Right lobe of liver (tissue), 6 donors: ENCODE measurements around the gene CEP192. TPM values are rescaled to one million over a fixed set of nuclear protein-coding genes. Genes with fewer than 3 reads are reported as not detected.

Experiments used
- ATAC-seq, 4 donors: fragments of 200-7000 bp; cut with Tn5 transposase; one replicate each; pipeline ENCODE4 v1.9.1; 2020; ENCODE audit warnings: mild to moderate bottlenecking in 4 of 4, moderate library complexity in 4 of 4
- DNase-seq, 3 donors: peaks; one replicate each; pipeline ENCODE4 v3.0.0-alpha.2; 2020
- H3K27ac ChIP-seq, 3 donors: fragments of 200-600 bp; one replicate each; pipeline ENCODE4 v1.8.0; 2022
- H3K27me3 ChIP-seq, 2 donors: fragments of 200-600 bp; one replicate each; pipeline ENCODE4 v1.8.0; 2022
- H3K36me3 ChIP-seq, 4 donors: fragments of 200-600 bp; sonication (generic) in 1 of 4; one replicate each; pipeline versions ENCODE4 v1.5.1 to v1.8.0; 2017 to 2022; ENCODE audit warnings: control low read depth in 1 of 4
- H3K4me1 ChIP-seq, 4 donors: fragments of 200-600 bp; sonication (generic) in 1 of 4; one replicate each; pipeline versions ENCODE4 v1.5.1 to v1.8.0; 2017 to 2022; ENCODE audit warnings: control low read depth in 1 of 4
- H3K4me3 ChIP-seq, 3 donors: fragments of 200-600 bp; one replicate each; pipeline ENCODE4 v1.8.0; 2022
- H3K9me3 ChIP-seq, 4 donors: fragments of 200-600 bp; sonication (generic) in 1 of 4; one replicate each; pipeline versions ENCODE4 v1.5.1 to v1.8.0; 2017 to 2022; ENCODE audit warnings: control low read depth in 1 of 4
- POLR2A ChIP-seq: fragments of 450-650 bp; IDR thresholded peaks from one replicate; pipeline ENCODE4 v1.6.1; 2017; ENCODE audit warnings: antibody characterized with exemption, mild to moderate bottlenecking
- WGBS: methylation state at CpG from one replicate; pipeline ENCODE4 v1.1.6; 2018; ENCODE audit warnings: low coverage, low lambda C conversion rate; ENCODE audit not compliant: insufficient coverage; ENCODE audit errors: missing lambda C conversion rate; 5-methylcytosine and 5-hydroxymethylcytosine counted together
- intact Hi-C, 2 donors: fragments of 100-400 bp; cut with DNase I; formaldehyde crosslinking; loops; one replicate each; pipeline versions ENCODE4 v1.11.2 to v1.14.1; 2022
- total RNA-seq, 6 experiments: library from RNA; depleted of rRNA in 2 of 6; stranded (reverse); fragments of >200 nt in 2 of 6; fragmentation: NEBNext Ultra II Directional in 3 of 6; extraction: Animal tissue kit (Norgen Biotek cat#: 25700) in 3 of 6; gene quantifications; one replicate each; pipeline versions ENCODE4 v1.1.0 to v1.2.4, GENCODE V29; 2016 to 2023
- TF ChIP-seq, protein P1 (sequence below), 4 donors: fragments of 200-600 bp in 3 of 4; fragments of 450-650 bp in 1 of 4; IDR thresholded peaks; one replicate each; pipeline versions ENCODE4 v1.5.1 to v1.8.0; 2016 to 2022; ENCODE audit warnings: antibody characterized with exemption in 4 of 4, mild to moderate bottlenecking in 2 of 4
- donor health status: DM: no; HTN: yes; CAD: no.
- donor health status: DM: no; HTN: no; CAD: no.
- donor health status: DM: no; HTN: no; CAD: no.
- donor health status: DM: no; HTN: yes; CAD: no.
- donor health status: DM: no; HTN: yes; CAD: no.

Gene CEP192
- total RNA-seq, 6 experiments from 2014 or later: 7.5 to 9.1 (median 8.3) TPM

DNA sequence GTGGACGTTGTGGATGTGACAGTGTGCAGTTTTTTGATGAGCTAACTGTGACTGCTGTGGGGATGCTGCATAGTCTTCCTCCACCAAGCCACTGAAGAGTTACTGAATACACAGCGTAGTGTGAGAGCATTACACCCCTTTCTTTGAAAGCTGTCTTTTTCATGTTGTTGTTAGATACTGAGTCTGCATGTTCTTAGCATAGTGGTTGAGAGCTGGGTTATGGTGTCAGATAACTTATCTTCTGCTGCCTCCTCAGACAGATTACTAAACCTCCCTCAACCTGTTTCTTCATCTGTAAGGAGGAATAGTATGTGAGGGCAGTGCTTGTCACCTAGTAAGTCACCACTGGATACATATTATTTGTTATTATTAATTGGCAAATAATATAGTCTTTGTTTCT lies 63.2 kb downstream of the CEP192 start:
- H3K27ac ChIP-seq: no peak overlapping the region
- no peaks in the 10 kb centered on the region for H3K9me3 ChIP-seq
- H3K4me1 ChIP-seq: no peaks in the 10 kb centered on the region
- DNase-seq: no peak
- no peak for TF ChIP-seq POLR2A
- TF ChIP-seq, protein P1, sequence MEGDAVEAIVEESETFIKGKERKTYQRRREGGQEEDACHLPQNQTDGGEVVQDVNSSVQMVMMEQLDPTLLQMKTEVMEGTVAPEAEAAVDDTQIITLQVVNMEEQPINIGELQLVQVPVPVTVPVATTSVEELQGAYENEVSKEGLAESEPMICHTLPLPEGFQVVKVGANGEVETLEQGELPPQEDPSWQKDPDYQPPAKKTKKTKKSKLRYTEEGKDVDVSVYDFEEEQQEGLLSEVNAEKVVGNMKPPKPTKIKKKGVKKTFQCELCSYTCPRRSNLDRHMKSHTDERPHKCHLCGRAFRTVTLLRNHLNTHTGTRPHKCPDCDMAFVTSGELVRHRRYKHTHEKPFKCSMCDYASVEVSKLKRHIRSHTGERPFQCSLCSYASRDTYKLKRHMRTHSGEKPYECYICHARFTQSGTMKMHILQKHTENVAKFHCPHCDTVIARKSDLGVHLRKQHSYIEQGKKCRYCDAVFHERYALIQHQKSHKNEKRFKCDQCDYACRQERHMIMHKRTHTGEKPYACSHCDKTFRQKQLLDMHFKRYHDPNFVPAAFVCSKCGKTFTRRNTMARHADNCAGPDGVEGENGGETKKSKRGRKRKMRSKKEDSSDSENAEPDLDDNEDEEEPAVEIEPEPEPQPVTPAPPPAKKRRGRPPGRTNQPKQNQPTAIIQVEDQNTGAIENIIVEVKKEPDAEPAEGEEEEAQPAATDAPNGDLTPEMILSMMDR (IDR thresholded peaks at IDR 0.05): no peak
- intact Hi-C loops: no loop called here
- H3K36me3 ChIP-seq: peaks cover 0 to 48% (median 9%) of the 10 kb centered on the region in 4 donors
- ATAC-seq: no peak
- H3K4me3 ChIP-seq: no peak overlapping the region
- H3K27me3 ChIP-seq: no peaks in the 10 kb centered on the region
- 63% methylated on average over 2 of the region's 2 CpGs for WGBS

DNA sequence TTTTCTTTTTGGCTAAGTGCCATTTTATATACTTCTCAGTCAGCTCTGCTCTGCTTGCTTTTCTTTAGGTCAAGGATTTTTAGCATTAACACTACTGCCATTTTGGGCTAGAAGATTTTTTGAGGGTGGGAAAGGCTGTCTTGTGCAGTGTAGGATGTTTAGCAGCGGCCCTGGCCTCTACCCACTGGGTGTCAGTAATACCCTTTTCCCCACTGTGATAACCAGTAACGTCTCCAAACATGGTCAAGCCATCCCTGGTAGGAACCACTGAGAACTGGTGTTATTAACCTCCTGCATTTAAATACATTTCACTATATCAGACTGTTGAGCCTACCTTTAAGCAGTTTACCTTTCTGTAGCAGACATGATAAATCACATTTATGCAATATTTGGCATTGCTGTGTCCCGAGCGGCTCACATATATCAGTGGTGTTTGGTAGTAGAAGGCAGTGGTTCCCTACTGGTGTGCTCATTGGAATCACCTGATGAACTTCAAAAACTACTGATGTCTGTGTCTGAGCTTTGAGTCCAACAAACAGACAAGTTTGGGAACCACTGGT lies 70.5 kb downstream of the CEP192 start:
- H3K4me3 ChIP-seq: no peak overlapping the region
- 86% methylated on average over 4 of the region's 4 CpGs for WGBS
- DNase-seq: no peak
- H3K27ac ChIP-seq: no peak overlapping the region
- H3K9me3 ChIP-seq: no peaks in the 10 kb centered on the region
- H3K27me3 ChIP-seq: no peaks in the 10 kb centered on the region
- TF ChIP-seq POLR2A: no peak
- TF ChIP-seq, protein P1 (IDR thresholded peaks at IDR 0.05): no peak
- ATAC-seq: no peak
- intact Hi-C loops: no loop called here
- H3K36me3 ChIP-seq: peaks cover 0 to 6% (median 2%) of the 10 kb centered on the region in 4 donors
- peaks cover 0 to 6% (median 0%) of the 10 kb centered on the region in 4 donors for H3K4me1 ChIP-seq

DNA sequence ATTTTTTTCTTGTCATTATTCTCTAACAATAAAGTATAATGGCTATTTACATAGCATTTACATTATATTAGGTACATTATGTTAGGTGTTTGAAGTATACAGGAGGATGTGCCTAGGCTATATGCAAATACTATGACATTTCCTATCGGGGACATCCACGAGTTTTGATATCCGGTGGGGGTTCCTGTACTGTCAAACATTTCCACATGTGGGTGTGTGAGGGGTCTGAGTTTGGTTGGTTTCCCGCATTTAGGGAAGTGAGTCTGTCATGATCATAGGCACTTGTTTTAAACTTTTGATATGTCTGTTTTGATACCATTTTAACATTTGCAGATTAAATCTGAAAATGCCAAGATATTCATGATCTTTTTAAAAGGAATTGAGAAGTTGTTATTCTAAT lies 76.0 kb downstream of the CEP192 start:
- intact Hi-C loops: no loop called here
- no peak for DNase-seq
- WGBS: 59% methylated on average over 4 of the region's 4 CpGs
- Histone ChIP-seq H3K27ac (no peak overlapping the region), H3K27me3 (no peaks in the 10 kb centered on the region), H3K36me3 (peaks cover 0 to 44% (median 9%) of the 10 kb centered on the region in 4 donors), H3K9me3 (no peaks in the 10 kb centered on the region), H3K4me1 (peaks cover 0 to 6% (median 0%) of the 10 kb centered on the region in 4 donors), H3K4me3 (no peak overlapping the region)
- TF ChIP-seq, protein P1 (IDR thresholded peaks at IDR 0.05): no peak
- TF ChIP-seq POLR2A: no peak
- ATAC-seq: no peak

DNA sequence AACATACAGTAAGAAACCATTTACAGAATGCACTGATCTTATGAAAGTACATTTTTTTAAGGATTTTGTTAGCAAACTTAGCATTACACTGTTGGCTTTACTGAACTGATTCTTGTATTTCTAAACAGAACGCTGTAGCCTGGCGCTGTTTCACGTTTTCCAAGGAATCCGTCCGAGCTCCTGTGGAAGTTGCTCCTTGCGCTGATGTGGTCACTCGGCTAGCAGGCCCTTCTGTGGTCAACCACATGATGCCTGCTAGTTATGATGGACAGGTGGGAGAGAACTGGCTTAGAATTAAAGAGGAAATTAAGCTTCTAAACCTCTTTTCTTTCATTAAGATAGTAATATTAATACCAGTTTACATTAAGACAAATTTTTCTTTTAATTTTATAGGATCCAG lies 76.8 kb downstream of the CEP192 start:
- Histone ChIP-seq H3K9me3 (no peaks in the 10 kb centered on the region), H3K4me1 (peaks cover 0 to 6% (median 0%) of the 10 kb centered on the region in 4 donors), H3K27ac (no peak overlapping the region), H3K36me3 (peaks cover under 1 to 51% (median 9%) of the 10 kb centered on the region in 4 donors), H3K4me3 (no peak overlapping the region), H3K27me3 (no peaks in the 10 kb centered on the region)
- TF ChIP-seq, protein P1 (IDR thresholded peaks at IDR 0.05): no peak
- no peak for TF ChIP-seq POLR2A
- ATAC-seq (no peak), DNase-seq (no peak)
- intact Hi-C loops: no loop called here
- WGBS: 94% methylated on average over 7 of the region's 7 CpGs
